ENCODE measurements around the gene MYH11.
"Not testable (repeated sequence)": the region's sequence is repeated elsewhere in the genome, so short reads cannot be mapped to it uniquely, and the experiment has no call there.

Gene MYH11

GRCh38 chr16:15836965-15837611, 19.7 kb downstream of the MYH11 start:
- no peak for DNase-seq

- DNase-seq: no peak
These were observed 20.8 kb downstream of the MYH11 start for GRCh38 chr16:15836074-15836473.

GRCh38 chr16:15835136-15835878, 21.5 kb downstream of the MYH11 start:
- no peak for DNase-seq

- DNase-seq: no peak
These were observed 22.3 kb downstream of the MYH11 start for GRCh38 chr16:15834502-15834901.

GRCh38 chr16:15833541-15833940, 23.3 kb downstream of the MYH11 start:
- no peak for DNase-seq

GRCh38 chr16:15832241-15832640, 24.6 kb downstream of the MYH11 start:
- no peak for DNase-seq

GRCh38 chr16:15830832-15831451, 25.9 kb downstream of the MYH11 start:
- DNase-seq: no peak

- DNase-seq: no peak
These were observed 27.4 kb downstream of the MYH11 start for GRCh38 chr16:15829460-15829859.

- DNase-seq: no peak
These were observed 29.0 kb downstream of the MYH11 start for GRCh38 chr16:15827709-15828343.

GRCh38 chr16:15827299-15827698, 29.5 kb downstream of the MYH11 start:
- DNase-seq: no peak

GRCh38 chr16:15825750-15826305, 31.0 kb downstream of the MYH11 start:
- no peak for DNase-seq

- DNase-seq: no peak
These were observed 33.9 kb downstream of the MYH11 start for GRCh38 chr16:15822957-15823356.

- no peak for DNase-seq
These were observed 36.0 kb downstream of the MYH11 start for GRCh38 chr16:15820837-15821236.

GRCh38 chr16:15819046-15819445, 37.8 kb downstream of the MYH11 start:
- DNase-seq: no peak

GRCh38 chr16:15817446-15817845, 39.4 kb downstream of the MYH11 start:
- no peak for DNase-seq

GRCh38 chr16:15816228-15816627, 40.6 kb downstream of the MYH11 start:
- DNase-seq: no peak

- not testable (repeated sequence) for DNase-seq
These were observed 44.5 kb downstream of the MYH11 start for GRCh38 chr16:15812401-15812750.

GRCh38 chr16:15811481-15812400, 45.1 kb downstream of the MYH11 start:
- DNase-seq: no peak

GRCh38 chr16:15810949-15811348, 45.9 kb downstream of the MYH11 start:
- DNase-seq: no peak

GRCh38 chr16:15810411-15810810, 46.4 kb downstream of the MYH11 start:
- no peak for DNase-seq

GRCh38 chr16:15809297-15809696, 47.5 kb downstream of the MYH11 start:
- not testable (repeated sequence) for DNase-seq

- DNase-seq: no peak
These were observed 48.8 kb downstream of the MYH11 start for GRCh38 chr16:15808071-15808470.
